Testis (tissue), 3 donors: ENCODE data around the gene CYP21A2. TPM values are rescaled to one million over a fixed set of nuclear protein-coding genes. Genes with fewer than 3 reads are reported as not detected.

Experiments
- DNase-seq: peaks from one replicate; pipeline ENCODE4 v3.0.0-alpha.2; 2019
- H3K27ac ChIP-seq, 2 donors: fragments of 200-600 bp; sonication (generic); one replicate each; pipeline ENCODE4 v1.5.1; 2019
- H3K27me3 ChIP-seq: fragments of 200-600 bp; sonication (generic); one replicate; pipeline ENCODE4 v1.5.1; 2019
- H3K36me3 ChIP-seq: fragments of 200-600 bp; sonication (generic); one replicate; pipeline ENCODE4 v1.5.1; 2017; ENCODE audit warnings: low read depth; ENCODE audit errors: missing control alignments
- H3K4me1 ChIP-seq: fragments of 200-600 bp; sonication (generic); one replicate; pipeline ENCODE4 v1.5.1; 2019
- H3K4me3 ChIP-seq, 2 donors: fragments of 200-600 bp; sonication (generic); one replicate each; pipeline ENCODE4 v1.5.1; 2017 to 2019
- H3K9me3 ChIP-seq: fragments of 200-600 bp; sonication (generic); one replicate; pipeline ENCODE4 v1.5.1; 2017
- POLR2A ChIP-seq: fragments of 450-650 bp; IDR thresholded peaks from one replicate; pipeline ENCODE4 v1.6.1; 2017; ENCODE audit warnings: antibody characterized with exemption, mild to moderate bottlenecking, moderate library complexity
- WGBS, 2 donors: methylation state at CpG; one replicate each; pipeline ENCODE4 v1.1.5; 2018; 5-methylcytosine and 5-hydroxymethylcytosine counted together
- intact Hi-C: fragments of 100-400 bp; cut with DNase I; formaldehyde crosslinking; loops from one replicate; pipeline ENCODE4 v1.15.1; 2023; ENCODE audit warnings: low total_unique reads
- polyA plus RNA-seq: library from polyadenylated mRNA; stranded (reverse); fragments of 350-450 nt; fragmentation: Illumina TruSeq; extraction: RNeasy Lipid Tissue Mini Kit (QIAGEN cat#74804); gene quantifications from one replicate; pipeline ENCODE4 v1.2.3, GENCODE V29; 2014; ENCODE audit warnings: low read depth, low replicate concordance; ENCODE audit not compliant: insufficient read depth
- total RNA-seq, 2 donors: library from RNA; depleted of rRNA; stranded (reverse); fragments of >200 nt; gene quantifications; one replicate each; pipeline ENCODE4 v1.2.3, GENCODE V29; 2016
- TF ChIP-seq, protein P1 (sequence below), 3 experiments: fragments of 450-650 bp in 2 of 3; fragments of 200-600 bp in 1 of 3; sonication (generic) in 1 of 3; IDR thresholded peaks; one replicate each; pipeline ENCODE4 v1.5.1; 2016 to 2019; ENCODE audit warnings: antibody characterized with exemption in 3 of 3, mild to moderate bottlenecking in 2 of 3, moderate library complexity in 1 of 3

CYP21A2 gene
- total and polyA plus RNA-seq, 3 donors from 2014 or later = 0.81 to 1.7 (median 0.96) TPM

DNA sequence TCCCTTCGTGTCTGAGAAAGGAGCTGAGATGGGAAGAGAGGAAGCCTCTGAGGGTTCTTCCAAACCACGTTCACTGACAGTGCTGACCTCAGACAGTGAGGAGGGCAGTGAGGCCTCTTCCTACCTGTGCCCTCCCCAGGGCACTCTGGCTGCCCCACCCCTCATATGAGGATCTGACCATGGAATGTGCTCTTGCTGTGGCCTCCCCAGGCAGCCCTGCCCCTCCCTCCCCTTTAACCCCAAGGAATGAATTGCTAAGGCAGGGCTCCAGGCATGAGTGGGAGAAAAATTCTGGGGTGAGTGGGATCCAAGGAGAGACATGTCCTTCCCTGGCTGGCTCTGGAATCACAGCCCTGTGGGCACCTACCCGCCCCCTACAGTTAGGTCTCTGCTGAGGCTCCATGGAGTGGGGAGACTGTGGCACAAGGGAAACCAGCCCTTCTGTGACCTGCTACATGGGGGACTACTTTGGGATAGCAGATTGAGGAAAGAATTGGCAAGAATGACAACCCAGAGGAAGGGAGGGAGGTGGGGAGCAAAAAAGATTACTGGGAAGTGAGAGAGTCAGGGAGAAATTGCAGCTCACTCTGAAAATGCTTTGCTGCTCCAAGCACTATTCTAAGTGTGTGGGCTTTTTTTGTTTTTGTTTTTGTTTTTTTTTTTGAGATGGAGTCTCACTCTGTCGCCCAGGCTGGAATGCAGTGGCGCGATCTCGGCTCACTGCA, 41.5 kb downstream of the CYP21A2 start:
- no peak for DNase-seq
- 51 to 58% methylated on average over 7 of the region's 7 CpGs for WGBS, 2 donors
- H3K4me3 ChIP-seq = no peak overlapping the region
- intact Hi-C loops = no loop called here
- no peaks in the 10 kb centered on the region for H3K9me3 ChIP-seq
- peaks cover 49% of the 10 kb centered on the region for H3K4me1 ChIP-seq
- H3K27me3 ChIP-seq = no peaks in the 10 kb centered on the region
- H3K27ac ChIP-seq = peak overlapping the region; percentile 60 to 65
- TF ChIP-seq, protein P1, sequence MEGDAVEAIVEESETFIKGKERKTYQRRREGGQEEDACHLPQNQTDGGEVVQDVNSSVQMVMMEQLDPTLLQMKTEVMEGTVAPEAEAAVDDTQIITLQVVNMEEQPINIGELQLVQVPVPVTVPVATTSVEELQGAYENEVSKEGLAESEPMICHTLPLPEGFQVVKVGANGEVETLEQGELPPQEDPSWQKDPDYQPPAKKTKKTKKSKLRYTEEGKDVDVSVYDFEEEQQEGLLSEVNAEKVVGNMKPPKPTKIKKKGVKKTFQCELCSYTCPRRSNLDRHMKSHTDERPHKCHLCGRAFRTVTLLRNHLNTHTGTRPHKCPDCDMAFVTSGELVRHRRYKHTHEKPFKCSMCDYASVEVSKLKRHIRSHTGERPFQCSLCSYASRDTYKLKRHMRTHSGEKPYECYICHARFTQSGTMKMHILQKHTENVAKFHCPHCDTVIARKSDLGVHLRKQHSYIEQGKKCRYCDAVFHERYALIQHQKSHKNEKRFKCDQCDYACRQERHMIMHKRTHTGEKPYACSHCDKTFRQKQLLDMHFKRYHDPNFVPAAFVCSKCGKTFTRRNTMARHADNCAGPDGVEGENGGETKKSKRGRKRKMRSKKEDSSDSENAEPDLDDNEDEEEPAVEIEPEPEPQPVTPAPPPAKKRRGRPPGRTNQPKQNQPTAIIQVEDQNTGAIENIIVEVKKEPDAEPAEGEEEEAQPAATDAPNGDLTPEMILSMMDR (IDR thresholded peaks at IDR 0.05) = no peak
- no peak for TF ChIP-seq POLR2A
- no peaks in the 10 kb centered on the region for H3K36me3 ChIP-seq

DNA sequence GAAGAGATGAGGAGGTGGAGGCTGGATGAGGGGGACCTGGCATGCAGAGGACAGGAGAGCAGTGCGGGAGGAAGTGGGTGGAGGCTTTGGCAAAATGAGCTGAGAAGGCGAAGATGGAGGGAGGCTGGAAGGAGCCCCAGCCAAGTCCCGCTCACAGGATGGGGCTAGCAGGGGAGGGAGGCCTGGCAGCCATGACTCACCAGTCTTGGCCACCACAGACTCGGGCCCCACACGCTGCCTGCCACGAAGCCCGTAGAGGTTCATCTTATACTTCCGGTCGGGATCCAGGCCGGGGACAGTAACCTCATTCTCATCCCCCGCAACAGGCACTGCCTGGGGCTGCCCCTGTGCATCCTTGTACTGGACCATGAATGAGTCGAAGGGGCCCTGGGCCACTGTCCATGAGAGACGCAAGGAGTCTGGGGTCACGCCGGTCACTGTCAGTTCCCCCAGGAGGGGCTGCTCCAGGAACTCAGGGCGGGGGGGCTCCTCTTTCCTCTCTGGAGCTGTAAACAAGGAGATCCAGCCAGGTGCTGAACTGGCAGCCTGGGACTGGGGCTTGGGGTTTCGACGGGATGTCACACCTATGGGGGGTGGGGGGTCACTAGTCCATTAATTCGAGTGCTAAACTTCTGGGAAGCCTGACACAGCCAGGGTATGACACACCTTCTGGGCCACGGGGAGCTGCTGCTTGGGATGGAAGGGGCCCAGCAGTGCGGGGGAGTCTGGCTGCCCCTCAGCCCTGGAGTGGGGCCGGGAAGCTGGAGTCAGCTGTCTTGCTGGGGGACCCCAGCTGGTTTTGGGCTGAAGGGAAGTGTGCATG, 43.2 kb downstream of the CYP21A2 start:
- peak overlapping the region; percentile 63 to 80 for H3K27ac ChIP-seq

DNA sequence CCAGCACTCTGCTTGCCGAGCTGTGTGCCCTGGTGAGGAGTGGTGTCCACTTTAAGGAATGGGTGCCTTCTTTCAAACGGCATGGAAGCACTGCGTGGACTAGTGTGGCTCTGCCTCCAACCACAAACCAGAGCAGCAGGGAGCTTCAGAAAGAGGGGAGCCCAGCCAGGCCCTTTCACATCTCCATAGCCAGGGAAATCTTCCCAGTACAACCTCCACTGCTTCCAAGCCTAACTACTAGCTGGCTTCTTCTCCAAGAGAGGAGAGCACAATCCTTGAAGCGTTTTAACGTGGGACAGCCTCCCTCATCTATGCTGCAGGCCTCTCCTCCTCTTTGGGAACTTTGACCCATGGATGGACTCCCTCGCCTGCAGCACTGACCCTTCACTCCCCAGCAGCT, 44.3 kb downstream of the CYP21A2 start:
- WGBS, 2 donors = 44 to 52% methylated on average over 6 of the region's 6 CpGs
- DNase-seq = no peak
- Histone ChIP-seq H3K27me3 (no peaks in the 10 kb centered on the region), H3K9me3 (no peaks in the 10 kb centered on the region), H3K36me3 (no peaks in the 10 kb centered on the region), H3K4me1 (peaks cover 56% of the 10 kb centered on the region), H3K4me3 (no peak overlapping the region), H3K27ac (peak overlapping the region; percentile 63 to 80)
- TF ChIP-seq, protein P1 (IDR thresholded peaks at IDR 0.05) = no peak
- TF ChIP-seq POLR2A = no peak
- intact Hi-C loops = no loop called here

More for the DNA sequence above, 43.2 kb downstream of the CYP21A2 start:
- Histone ChIP-seq H3K27me3 (no peaks in the 10 kb centered on the region), H3K4me1 (peaks cover 53% of the 10 kb centered on the region), H3K4me3 (no peak overlapping the region), H3K36me3 (no peaks in the 10 kb centered on the region), H3K9me3 (no peaks in the 10 kb centered on the region)
- peak; percentile 74 for DNase-seq
- no peak for TF ChIP-seq POLR2A
- TF ChIP-seq, protein P1 (IDR thresholded peaks at IDR 0.05) = no peak
- 48 to 53% methylated on average over 17 to 22 of the region's 22 CpGs for WGBS, 2 donors
- intact Hi-C loops = no loop called here

DNA sequence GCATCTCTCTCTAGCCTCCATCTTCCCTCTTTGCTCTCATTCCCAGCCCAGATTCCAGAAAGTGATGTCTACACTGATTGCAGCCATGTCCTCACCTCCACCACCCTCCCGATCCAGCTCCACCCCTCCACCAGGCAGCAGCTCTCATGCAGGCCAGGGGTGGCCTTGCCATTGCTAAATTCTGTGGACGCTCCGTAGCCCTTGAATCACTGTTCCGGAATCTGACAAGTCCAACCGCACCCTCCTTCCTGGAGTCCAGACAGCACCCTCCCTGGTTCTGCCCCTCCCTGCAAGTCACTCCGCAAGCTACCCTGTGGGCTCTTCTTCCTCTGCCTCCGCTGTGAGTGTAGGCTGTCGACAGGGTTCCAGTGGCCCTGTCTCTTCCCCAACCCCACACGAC, 44.7 kb downstream of the CYP21A2 start:
- peak; percentile 54 for DNase-seq
- Histone ChIP-seq H3K36me3 (no peaks in the 10 kb centered on the region), H3K27me3 (no peaks in the 10 kb centered on the region), H3K9me3 (no peaks in the 10 kb centered on the region), H3K27ac (no peak overlapping the region), H3K4me3 (no peak overlapping the region), H3K4me1 (peaks cover 60% of the 10 kb centered on the region)
- TF ChIP-seq, protein P1 (IDR thresholded peaks at IDR 0.05) = no peak
- no peak for TF ChIP-seq POLR2A
- intact Hi-C loops = no loop called here
- 66 to 83% methylated on average over 9 of the region's 9 CpGs for WGBS, 2 donors
